SK-N-SH (cell line): ENCODE measurements around the gene ZMYND19.

Experiments
- CHD2 ChIP-seq: fragments of 150-350 bp; IDR thresholded peaks from 2 replicates; pipeline ENCODE4 v1.6.1; 2018; ENCODE audit warnings: low read length; ENCODE audit not compliant: partially characterized antibody
- EZH2phosphoT487 ChIP-seq: fragments of 200-600 bp; sonication (generic); IDR thresholded peaks from 2 replicates; pipeline ENCODE4 v1.6.1; 2017; ENCODE audit warnings: low read depth, mixed run types, mild to moderate bottlenecking, antibody characterized with exemption, moderate library complexity, borderline replicate concordance
- GABPA ChIP-seq: IDR thresholded peaks from 2 replicates; pipeline ENCODE4 v1.4.0; 2012; ENCODE audit warnings: low read depth, mild to moderate bottlenecking
- MXI1 ChIP-seq: IDR thresholded peaks from 2 replicates; pipeline ENCODE4 v1.6.1; 2012; ENCODE audit warnings: mild to moderate bottlenecking, low read depth, low read length, improper control_type of control experiment
- RFX5 ChIP-seq: IDR thresholded peaks from 2 replicates; pipeline ENCODE4 v1.6.1; 2012; ENCODE audit warnings: mild to moderate bottlenecking, improper control_type of control experiment, low read length
- TCF12 ChIP-seq: IDR thresholded peaks from 2 replicates; pipeline ENCODE4 v1.4.0; 2012
- TEAD4 ChIP-seq: IDR thresholded peaks from 2 replicates; pipeline ENCODE4 v1.4.0; 2012; ENCODE audit warnings: mild to moderate bottlenecking, borderline replicate concordance; ENCODE audit not compliant: insufficient read depth
- YY1 ChIP-seq: IDR thresholded peaks from 2 replicates; pipeline ENCODE4 v1.4.0; 2012; ENCODE audit warnings: low read depth, mild to moderate bottlenecking
- TF ChIP-seq, protein P1 (sequence below): fragments of 200-600 bp; sonication (generic); IDR thresholded peaks from 2 replicates; pipeline ENCODE4 v1.6.1; 2017; ENCODE audit warnings: antibody characterized with exemption, mild to moderate bottlenecking, moderate library complexity
- TF ChIP-seq, protein P2 (sequence below): IDR thresholded peaks from 2 replicates; pipeline ENCODE4 v1.6.1; 2012; ENCODE audit warnings: mild to moderate bottlenecking, low read depth, low read length, moderate library complexity

DNA sequence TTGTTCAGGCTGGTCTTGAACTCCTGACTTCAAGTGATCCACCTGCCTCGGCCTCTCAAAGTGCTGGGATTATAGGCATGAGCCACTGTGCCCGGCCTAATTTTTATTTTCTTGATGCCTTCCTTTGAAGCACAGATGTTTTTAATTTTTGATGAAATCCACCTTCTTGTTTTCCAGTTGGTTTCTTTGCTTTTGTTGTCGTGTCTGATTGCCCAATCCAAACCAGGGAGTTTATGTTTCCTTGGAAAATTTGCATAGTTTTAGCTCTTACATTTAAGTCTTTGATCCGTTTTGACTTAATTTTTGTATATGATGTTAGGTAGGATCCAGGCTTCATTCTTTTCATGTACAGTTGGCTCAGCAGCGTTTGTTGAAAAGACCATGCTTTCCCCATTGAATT is 43.7 kb upstream of the ZMYND19 start:
- TF ChIP-seq, protein P1, sequence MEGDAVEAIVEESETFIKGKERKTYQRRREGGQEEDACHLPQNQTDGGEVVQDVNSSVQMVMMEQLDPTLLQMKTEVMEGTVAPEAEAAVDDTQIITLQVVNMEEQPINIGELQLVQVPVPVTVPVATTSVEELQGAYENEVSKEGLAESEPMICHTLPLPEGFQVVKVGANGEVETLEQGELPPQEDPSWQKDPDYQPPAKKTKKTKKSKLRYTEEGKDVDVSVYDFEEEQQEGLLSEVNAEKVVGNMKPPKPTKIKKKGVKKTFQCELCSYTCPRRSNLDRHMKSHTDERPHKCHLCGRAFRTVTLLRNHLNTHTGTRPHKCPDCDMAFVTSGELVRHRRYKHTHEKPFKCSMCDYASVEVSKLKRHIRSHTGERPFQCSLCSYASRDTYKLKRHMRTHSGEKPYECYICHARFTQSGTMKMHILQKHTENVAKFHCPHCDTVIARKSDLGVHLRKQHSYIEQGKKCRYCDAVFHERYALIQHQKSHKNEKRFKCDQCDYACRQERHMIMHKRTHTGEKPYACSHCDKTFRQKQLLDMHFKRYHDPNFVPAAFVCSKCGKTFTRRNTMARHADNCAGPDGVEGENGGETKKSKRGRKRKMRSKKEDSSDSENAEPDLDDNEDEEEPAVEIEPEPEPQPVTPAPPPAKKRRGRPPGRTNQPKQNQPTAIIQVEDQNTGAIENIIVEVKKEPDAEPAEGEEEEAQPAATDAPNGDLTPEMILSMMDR: no peak
- TF ChIP-seq, protein P2, sequence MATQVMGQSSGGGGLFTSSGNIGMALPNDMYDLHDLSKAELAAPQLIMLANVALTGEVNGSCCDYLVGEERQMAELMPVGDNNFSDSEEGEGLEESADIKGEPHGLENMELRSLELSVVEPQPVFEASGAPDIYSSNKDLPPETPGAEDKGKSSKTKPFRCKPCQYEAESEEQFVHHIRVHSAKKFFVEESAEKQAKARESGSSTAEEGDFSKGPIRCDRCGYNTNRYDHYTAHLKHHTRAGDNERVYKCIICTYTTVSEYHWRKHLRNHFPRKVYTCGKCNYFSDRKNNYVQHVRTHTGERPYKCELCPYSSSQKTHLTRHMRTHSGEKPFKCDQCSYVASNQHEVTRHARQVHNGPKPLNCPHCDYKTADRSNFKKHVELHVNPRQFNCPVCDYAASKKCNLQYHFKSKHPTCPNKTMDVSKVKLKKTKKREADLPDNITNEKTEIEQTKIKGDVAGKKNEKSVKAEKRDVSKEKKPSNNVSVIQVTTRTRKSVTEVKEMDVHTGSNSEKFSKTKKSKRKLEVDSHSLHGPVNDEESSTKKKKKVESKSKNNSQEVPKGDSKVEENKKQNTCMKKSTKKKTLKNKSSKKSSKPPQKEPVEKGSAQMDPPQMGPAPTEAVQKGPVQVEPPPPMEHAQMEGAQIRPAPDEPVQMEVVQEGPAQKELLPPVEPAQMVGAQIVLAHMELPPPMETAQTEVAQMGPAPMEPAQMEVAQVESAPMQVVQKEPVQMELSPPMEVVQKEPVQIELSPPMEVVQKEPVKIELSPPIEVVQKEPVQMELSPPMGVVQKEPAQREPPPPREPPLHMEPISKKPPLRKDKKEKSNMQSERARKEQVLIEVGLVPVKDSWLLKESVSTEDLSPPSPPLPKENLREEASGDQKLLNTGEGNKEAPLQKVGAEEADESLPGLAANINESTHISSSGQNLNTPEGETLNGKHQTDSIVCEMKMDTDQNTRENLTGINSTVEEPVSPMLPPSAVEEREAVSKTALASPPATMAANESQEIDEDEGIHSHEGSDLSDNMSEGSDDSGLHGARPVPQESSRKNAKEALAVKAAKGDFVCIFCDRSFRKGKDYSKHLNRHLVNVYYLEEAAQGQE: no peak
- TF ChIP-seq CHD2 (no peak), EZH2phosphoT487 (no peak), GABPA (no peak), RFX5 (no peak), YY1 (no peak), TEAD4 (no peak), MXI1 (no peak), TCF12 (no peak)
